ENCODE measurements around the gene BCL2.

Gene BCL2

DNA sequence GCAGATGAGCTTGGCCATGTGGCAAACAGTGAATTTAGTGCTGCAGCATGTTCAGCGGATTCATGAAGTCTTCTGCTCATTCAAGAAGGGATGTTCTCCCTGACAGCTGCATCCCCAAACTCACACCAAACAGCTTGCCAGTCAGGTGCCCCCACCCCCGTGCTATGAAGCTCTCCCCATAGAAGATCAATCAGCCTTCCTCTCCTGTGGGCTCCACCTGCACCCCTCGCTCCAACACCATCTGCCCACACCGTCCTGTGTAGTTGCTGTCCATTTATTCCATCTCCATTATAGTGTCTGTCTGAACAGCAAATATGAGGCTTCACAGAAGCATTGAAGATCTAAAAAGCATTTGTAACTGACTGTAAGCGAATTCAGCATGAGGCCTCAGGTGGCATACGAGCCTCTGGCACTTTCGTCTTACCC, 218.9 kb downstream of the BCL2 start:
- no peak overlapping the region for H3K9ac ChIP-seq
- peak overlapping the region; percentile 77 for H3K4me2 ChIP-seq

DNA sequence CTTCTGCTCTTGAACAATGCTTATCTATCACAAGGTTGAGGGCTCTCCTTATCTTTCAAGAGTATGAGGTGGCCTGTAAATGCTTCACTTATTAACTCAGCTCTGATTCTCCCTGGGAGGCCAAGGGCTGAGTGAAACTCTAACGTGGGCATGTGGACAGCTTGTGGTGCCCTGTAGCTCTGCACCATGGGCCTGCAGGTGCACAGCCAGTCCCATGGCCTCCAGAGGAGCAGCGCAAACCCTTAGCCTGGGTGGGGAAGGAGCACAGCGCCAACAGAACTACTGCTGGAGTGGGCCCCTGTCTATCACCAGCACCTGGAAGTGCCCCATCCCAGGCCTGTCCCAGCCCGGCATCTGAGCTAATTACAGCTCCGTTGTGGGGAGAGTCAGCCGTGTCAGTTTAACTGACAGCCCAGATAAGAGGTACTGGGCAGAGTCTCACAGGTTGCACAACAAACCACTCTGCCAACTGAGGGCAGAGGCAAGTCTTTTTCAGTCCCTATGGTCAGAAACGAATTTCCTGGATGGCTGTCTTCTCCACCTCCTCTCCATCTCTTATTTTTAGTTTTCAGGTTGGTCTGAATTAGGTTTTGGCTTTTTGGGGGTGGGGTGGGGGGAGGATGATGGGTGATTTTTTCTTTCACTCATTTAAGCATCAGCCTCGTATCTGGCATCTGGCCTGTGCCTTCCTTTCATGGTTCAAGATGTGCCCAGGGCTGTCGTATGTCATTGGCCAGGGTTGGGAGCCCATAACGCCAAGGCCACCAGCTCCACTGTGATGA, 219.5 kb downstream of the BCL2 start:
- Histone ChIP-seq H4K20me1 (ENCODE audit: insufficient read depth) (no peaks in the 10 kb centered on the region), H3K79me2 (ENCODE audit: insufficient read depth, low read depth) (no peaks in the 10 kb centered on the region), H2AFZ (ENCODE audit: low read depth) (peak overlapping the region; percentile 48; the same call in 1 of the 2 replicates), H3K4me3 (IDR thresholded peaks at IDR 0.05; ENCODE audit: insufficient read depth, low read depth, low read length) (no peak overlapping the region), H3K4me1 (ENCODE audit: low read depth, poor library complexity, severe bottlenecking) (peaks cover 47% of the 10 kb centered on the region), H3K36me3 (ENCODE audit: insufficient read depth) (no peaks in the 10 kb centered on the region), H3K4me2 (peak overlapping the region; percentile 77), H3K9ac (peak overlapping the region; percentile 0; the same call in 1 of the 2 replicates), H3K27ac (peak overlapping the region; percentile 42), H3K27me3 (ENCODE audit: insufficient read depth, low read depth) (no peaks in the 10 kb centered on the region)
- TF ChIP-seq, protein P1, sequence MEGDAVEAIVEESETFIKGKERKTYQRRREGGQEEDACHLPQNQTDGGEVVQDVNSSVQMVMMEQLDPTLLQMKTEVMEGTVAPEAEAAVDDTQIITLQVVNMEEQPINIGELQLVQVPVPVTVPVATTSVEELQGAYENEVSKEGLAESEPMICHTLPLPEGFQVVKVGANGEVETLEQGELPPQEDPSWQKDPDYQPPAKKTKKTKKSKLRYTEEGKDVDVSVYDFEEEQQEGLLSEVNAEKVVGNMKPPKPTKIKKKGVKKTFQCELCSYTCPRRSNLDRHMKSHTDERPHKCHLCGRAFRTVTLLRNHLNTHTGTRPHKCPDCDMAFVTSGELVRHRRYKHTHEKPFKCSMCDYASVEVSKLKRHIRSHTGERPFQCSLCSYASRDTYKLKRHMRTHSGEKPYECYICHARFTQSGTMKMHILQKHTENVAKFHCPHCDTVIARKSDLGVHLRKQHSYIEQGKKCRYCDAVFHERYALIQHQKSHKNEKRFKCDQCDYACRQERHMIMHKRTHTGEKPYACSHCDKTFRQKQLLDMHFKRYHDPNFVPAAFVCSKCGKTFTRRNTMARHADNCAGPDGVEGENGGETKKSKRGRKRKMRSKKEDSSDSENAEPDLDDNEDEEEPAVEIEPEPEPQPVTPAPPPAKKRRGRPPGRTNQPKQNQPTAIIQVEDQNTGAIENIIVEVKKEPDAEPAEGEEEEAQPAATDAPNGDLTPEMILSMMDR (conservative IDR thresholded peaks at IDR 0.05; ENCODE audit: low read depth, low read length) = no peak

More for the DNA sequence above, 218.9 kb downstream of the BCL2 start:
- TF ChIP-seq, protein P1 (conservative IDR thresholded peaks at IDR 0.05; ENCODE audit: low read depth, low read length) = no peak
- peaks cover 47% of the 10 kb centered on the region for H3K4me1 ChIP-seq (ENCODE audit: low read depth, poor library complexity, severe bottlenecking)
- peak overlapping the region; percentile 48; the same call in 1 of the 2 replicates for H2AFZ ChIP-seq (ENCODE audit: low read depth)
- no peak overlapping the region for H3K4me3 ChIP-seq (IDR thresholded peaks at IDR 0.05; ENCODE audit: insufficient read depth, low read depth, low read length)
- H3K36me3 ChIP-seq (ENCODE audit: insufficient read depth) = no peaks in the 10 kb centered on the region
- no peaks in the 10 kb centered on the region for H3K79me2 ChIP-seq (ENCODE audit: insufficient read depth, low read depth)
- no peaks in the 10 kb centered on the region for H4K20me1 ChIP-seq (ENCODE audit: insufficient read depth)
- no peaks in the 10 kb centered on the region for H3K27me3 ChIP-seq (ENCODE audit: insufficient read depth, low read depth)
- H3K27ac ChIP-seq = peak overlapping the region; percentile 42

- H2AFZ ChIP-seq (ENCODE audit: low read depth) = peak overlapping the region; percentile 4; the same call in 1 of the 2 replicates
- H3K36me3 ChIP-seq (ENCODE audit: insufficient read depth) = no peaks in the 10 kb centered on the region
- H3K27ac ChIP-seq = peak overlapping the region; percentile 42
- no peaks in the 10 kb centered on the region for H4K20me1 ChIP-seq (ENCODE audit: insufficient read depth)
- TF ChIP-seq, protein P1 (conservative IDR thresholded peaks at IDR 0.05; ENCODE audit: low read depth, low read length) = no peak
- no peaks in the 10 kb centered on the region for H3K27me3 ChIP-seq (ENCODE audit: insufficient read depth, low read depth)
- H3K79me2 ChIP-seq (ENCODE audit: insufficient read depth, low read depth) = no peaks in the 10 kb centered on the region
- H3K4me2 ChIP-seq = peak overlapping the region; percentile 77
- H3K4me3 ChIP-seq (IDR thresholded peaks at IDR 0.05; ENCODE audit: insufficient read depth, low read depth, low read length) = no peak overlapping the region
- no peak overlapping the region for H3K9ac ChIP-seq
- peaks cover 47% of the 10 kb centered on the region for H3K4me1 ChIP-seq (ENCODE audit: low read depth, poor library complexity, severe bottlenecking)
Measured at GRCh38 chr18:63099091-63099840, 220.3 kb downstream of the BCL2 start.

- Histone ChIP-seq H2AFZ (ENCODE audit: low read depth) (peak overlapping the region; percentile 4; the same call in 1 of the 2 replicates), H3K4me1 (ENCODE audit: low read depth, poor library complexity, severe bottlenecking) (peaks cover 47% of the 10 kb centered on the region), H3K4me2 (peak overlapping the region; percentile 77)
Measured at GRCh38 chr18:63098018-63098981, 221.3 kb downstream of the BCL2 start.

More at GRCh38 chr18:63098018-63098981, 221.3 kb downstream of the BCL2 start:
- no peaks in the 10 kb centered on the region for H3K27me3 ChIP-seq (ENCODE audit: insufficient read depth, low read depth)
- TF ChIP-seq, protein P1 (conservative IDR thresholded peaks at IDR 0.05; ENCODE audit: low read depth, low read length) = no peak
- H3K9ac ChIP-seq = no peak overlapping the region
- no peak overlapping the region for H3K4me3 ChIP-seq (IDR thresholded peaks at IDR 0.05; ENCODE audit: insufficient read depth, low read depth, low read length)
- H3K36me3 ChIP-seq (ENCODE audit: insufficient read depth) = no peaks in the 10 kb centered on the region
- peak overlapping the region; percentile 42 for H3K27ac ChIP-seq
- H4K20me1 ChIP-seq (ENCODE audit: insufficient read depth) = no peaks in the 10 kb centered on the region
- H3K79me2 ChIP-seq (ENCODE audit: insufficient read depth, low read depth) = no peaks in the 10 kb centered on the region

Measured in KMS-11 (cell line).